Measurements from ENCODE around the gene EMX2.

The EMX2 gene

GRCh38 chr10:117596706-117597105 is 54.2 kb downstream of the EMX2 start:
- H3K36me3 ChIP-seq (ENCODE audit: insufficient read depth, low read length): no peaks in the 10 kb centered on the region
- H2AFZ ChIP-seq (ENCODE audit: low read depth, low read length): no peak overlapping the region
- H3K9me3 ChIP-seq (ENCODE audit: low read length): no peaks in the 10 kb centered on the region
- no peaks in the 10 kb centered on the region for H3K27me3 ChIP-seq (ENCODE audit: insufficient read depth, low read length)
- no peak overlapping the region for H3K4me3 ChIP-seq (ENCODE audit: low read length)
- no peaks in the 10 kb centered on the region for H3K4me1 ChIP-seq (ENCODE audit: insufficient read depth, low read length)

- H3K9me3 ChIP-seq (ENCODE audit: low read length): no peaks in the 10 kb centered on the region
- H3K4me3 ChIP-seq (ENCODE audit: low read length): no peak overlapping the region
- H2AFZ ChIP-seq (ENCODE audit: low read depth, low read length): no peak overlapping the region
- no peaks in the 10 kb centered on the region for H3K36me3 ChIP-seq (ENCODE audit: insufficient read depth, low read length)
- H3K4me1 ChIP-seq (ENCODE audit: insufficient read depth, low read length): no peaks in the 10 kb centered on the region
- H3K27me3 ChIP-seq (ENCODE audit: insufficient read depth, low read length): no peaks in the 10 kb centered on the region
Measured at GRCh38 chr10:117597216-117597615, 54.7 kb downstream of the EMX2 start.
